Stimulated activated CD4-positive, alpha-beta T cell treated with anti-CD3 and anti-CD28 coated beads, TNF-alpha, amount 100 ng/mL, for 1 hour (primary cell): ENCODE data around the gene KDM2A.
"Not testable (repeated sequence)": the region's sequence is repeated elsewhere in the genome, so short reads cannot be mapped to it uniquely, and the experiment has no call there.

Experiments
- DNase-seq, 3 donors: peaks; one replicate each; pipeline ENCODE4 v3.0.0-alpha.2; 2020; ENCODE audit warnings: low read depth in 3 of 3, low spot score in 1 of 3

Gene KDM2A

DNA sequence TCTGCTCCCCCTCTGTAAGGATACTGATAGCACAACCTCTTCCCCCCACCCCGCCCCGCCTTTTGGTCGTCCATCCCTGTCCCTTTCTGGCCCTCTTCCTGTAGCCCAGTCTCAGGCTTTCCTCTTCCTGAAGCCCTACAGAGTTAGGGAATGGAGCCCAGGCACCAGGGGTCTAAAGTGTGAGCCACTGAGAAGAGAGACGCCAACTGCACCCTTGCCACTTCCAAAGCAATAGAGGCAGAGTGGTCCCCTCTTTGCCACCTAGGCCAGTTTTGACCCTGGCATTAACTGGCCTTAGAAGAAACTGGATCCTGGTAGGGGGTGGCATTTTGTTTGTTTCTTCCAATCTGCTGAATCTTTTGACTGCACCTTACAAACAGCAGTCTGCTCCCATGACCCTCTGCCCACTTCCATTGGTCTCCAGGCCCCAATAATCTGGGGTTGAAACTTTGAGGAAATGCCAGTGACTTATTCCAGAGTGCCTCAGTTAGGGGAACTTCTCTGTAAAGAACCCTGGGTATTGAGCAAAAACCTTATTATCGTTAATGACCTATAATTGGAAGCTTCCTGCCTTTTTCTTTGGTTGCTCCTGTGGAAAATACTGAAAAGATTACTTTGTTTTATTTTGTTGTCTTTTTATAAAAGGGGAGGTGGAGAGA is 137.5 kb downstream of the KDM2A start:
- no peak for DNase-seq

DNA sequence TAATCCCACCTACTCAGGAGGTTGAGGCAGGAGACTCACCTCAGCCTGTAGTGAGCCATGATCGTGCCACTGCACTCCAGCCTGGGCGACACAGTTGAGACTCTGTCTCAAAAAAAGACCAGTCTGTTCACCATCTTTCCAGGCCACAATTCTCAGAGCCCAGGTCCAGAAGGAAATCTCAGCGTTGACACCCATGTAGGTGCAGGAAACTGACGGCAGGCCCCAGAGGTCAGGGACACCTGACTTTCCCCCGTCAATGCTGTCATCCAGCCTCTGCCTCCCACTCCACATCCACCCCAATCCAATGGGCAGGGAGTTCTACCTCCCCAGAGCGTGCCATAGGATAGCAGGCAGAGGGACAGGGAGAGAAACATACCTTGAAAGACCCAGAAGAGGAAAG is 141.3 kb downstream of the KDM2A start:
- DNase-seq: no peak

DNA sequence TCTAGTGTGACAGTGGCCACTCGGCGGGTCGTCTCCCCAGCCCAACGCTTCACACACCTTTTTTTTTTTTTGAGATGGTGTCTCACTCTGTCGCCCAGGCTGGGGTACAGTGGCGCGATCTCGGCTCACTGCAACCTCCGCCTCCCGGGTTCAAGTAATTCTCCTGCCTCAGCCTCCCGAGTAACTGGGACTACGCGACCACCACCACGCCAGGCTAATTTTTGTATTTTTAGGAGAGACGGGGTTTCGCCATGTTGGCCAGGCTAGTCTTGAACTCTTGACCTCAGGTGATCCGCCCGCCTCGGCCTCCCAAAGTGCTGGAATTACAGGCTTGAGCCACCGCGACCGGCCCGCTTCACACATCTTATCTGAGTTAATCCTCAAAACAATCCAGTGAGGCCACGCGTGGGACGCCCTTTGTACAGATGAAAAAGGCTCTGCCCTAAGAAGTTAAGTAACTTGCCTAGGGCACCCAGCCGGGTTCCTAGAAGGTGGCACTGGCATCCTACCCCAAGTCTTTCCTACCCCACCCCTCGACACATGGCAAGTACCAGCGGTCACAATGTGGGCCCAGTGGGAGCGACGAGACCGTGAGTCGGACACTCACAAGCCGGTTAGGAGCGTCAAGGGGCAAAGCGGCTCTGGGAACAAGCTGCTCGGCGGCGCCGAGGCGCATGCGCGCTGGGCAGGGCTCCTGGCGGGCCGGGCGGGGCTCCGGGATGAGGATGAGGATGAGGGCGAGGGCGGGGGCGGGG is 142.0 kb downstream of the KDM2A start:
- not testable (repeated sequence) for DNase-seq

DNA sequence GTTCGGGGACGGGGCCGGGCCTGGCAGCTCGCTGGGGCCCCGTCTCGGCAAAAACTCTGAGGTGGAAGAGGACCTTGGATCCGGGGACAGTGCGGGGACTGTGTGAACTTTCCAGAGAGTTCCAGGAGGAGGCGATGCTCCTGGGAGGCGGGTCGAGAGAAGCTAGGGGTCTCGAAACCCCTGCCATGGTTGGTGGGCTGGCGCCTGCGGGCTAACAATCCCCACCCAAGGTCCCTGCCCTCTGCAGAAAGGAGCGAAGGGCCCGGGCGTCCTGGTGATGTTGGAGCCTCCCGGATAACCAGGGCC is 142.5 kb downstream of the KDM2A start:
- DNase-seq: no peak

DNA sequence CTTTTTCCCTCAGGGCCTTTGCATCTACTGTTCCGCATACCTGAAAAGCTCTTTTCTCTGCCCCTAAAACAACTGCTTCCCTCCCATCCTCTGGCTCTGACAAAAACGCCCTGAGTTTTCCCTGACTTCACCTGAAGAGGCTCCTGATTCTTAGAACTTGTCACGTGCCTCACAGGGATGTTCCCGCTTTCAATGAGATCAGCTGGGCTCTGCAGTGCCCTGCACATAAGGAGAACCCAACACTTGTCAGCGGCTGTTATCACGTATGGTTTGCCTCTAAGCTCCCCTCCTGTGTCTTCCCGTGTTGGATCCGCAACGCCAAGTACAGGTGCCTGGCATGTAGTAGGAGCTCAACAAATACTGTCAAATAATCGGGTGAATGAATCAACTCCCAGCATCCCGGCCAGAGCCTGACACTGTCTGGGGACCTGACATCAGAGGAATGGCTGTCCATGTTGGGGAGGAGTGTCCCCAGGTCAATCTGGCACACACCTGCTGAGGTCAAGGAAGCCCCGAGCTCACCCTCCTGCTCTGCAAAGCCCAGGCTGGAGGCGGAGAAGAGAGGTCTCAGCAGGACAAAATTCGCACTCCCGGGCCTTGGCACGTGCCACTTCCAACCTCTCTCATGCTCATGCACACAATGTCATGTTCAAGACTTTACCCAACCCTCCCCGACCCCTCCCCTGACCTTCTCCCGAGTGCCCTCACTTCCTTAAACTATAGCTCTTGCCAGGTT is 143.1 kb downstream of the KDM2A start:
- DNase-seq: no peak

DNA sequence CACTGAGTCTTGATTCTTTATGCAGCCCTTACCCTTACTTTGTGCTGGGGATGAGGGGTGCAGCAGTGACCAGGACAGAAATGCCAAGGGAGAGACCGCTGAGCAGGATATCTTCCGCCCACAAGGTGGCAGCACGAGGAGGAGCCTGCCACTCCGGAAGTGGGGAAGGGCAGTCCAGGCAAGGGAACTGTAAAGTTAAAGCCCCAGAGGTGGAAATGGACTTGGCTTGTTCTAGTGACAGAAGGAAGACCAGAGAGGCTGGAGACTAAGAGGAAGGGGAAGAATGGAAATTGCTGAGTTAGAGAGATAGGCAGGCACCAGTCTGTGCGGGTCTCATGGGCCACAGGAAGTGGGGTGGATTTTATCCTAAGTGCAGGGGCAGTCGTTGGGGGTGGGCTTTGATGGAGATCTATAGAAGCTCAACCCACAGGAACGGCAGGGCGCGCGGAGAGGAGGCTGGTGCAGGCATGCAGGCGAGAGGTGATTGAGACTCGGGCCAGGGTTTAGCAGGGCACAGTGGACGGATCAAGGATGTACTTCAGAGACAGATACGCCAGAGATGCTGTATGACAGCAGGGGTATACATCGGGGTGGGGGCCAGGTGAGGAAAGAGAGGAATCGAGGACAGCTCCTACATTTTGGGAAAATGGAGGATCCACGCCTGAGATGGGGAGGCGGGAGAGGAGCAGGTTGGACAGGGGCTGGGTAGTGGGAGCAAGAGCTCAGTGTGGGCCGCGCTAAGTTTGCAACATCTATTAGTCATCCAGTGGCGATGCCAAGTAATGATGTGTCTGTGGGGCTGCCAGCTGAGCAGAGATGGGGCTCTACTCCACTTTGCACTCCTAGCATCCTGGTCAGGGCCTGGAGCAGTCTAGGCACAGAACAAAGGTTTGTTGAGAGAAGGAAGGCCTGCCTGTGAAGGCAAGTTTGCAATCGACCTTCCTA is 143.9 kb downstream of the KDM2A start:
- DNase-seq: peak in 1 of 3 donors; percentile 49

DNA sequence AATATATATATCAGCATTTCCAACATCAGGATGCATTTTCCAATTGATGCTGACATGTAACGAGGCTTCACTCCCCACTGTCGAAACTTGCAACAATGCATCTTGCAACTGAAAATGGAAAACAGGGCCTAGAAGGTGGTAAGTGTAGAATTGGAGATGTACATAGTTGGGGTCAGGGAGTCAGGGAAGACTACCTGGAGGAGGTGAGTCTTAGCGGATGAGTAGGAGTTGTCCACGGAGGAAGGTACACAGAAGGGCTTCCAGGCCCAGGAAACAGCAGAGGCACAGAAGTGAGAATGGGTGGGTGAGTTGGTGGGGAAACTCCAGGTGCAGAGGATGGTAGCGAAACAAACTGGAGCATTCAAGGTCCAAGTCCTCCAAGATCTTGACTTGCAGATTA is 145.2 kb downstream of the KDM2A start:
- DNase-seq: no peak

DNA sequence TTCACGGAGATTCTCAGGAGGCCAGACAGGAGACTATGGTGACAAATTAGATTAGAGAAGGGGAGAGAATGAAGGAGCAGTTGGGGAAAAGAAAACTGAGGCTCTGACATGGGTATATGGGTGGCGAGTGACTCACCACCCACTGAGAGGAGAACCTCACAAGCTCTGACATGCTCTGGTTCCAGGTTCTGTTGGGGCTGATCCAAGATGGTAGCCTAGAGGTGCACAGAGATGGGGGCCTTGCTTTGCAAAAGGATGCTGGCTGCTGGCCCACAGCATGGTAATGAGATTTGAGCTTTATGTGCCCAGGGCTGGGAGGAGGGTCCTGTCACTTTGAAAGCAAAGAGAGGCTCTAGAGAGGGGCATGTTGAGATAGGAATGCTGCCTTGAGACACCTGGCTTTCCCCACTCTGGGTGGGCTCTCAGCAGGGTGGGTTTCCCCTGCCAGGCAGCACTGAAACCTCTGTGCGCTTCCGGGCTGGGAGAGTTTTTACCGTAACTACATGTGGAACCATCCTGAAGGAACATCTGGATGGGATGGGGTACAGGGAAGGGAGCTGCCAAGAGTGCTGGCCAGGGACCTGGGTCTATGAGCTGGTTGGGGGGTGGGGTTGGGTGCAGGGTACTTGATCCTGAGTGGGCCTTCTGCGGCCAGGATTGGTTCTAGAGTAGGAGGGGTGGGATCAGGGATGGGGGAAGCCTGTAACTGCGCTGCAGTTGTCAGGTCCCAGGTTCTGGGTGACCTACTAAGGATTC is 146.0 kb downstream of the KDM2A start:
- no peak for DNase-seq

DNA sequence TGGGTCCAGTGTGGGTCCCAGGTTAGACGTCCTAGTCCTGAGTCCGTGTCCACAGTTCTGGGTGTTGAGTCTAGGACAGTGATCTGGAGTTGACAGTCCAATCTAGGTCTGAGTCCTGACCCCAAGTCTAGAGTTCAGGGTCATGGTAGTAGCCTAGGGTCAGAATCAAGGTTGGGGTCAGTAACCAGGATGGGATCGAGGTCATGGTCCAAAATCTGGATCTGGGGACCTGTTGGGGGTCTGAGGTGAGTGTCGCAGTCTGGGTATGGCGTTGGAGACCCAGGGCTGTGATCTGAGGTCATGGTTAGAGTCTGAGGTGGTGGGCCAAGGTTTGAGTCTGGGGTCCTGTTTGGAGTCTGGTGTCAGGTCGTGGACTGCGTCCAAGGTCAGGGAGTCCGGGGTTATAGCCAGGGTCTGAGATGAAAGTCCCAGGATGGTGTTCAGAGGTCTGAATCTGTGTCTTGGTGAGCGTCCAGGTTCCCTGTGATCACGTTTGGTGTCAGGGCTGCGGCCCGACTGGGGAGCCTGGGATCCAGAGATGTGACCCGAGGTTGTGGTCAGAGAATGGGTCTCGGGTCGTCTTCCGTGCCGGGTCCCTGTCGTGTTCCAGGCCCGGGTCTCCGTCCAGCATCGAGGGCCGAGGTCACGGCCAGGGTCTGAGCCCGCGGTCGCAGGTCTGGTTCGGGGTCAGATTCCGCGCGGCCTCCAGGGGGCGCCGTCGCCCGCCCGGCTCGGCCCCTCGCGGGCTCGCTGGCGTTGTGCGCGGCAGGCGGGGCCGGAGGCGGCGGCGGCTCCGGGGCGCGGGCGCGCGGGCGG is 146.8 kb downstream of the KDM2A start:
- DNase-seq: peak in 2 of 3 donors; percentile 62 to 81

DNA sequence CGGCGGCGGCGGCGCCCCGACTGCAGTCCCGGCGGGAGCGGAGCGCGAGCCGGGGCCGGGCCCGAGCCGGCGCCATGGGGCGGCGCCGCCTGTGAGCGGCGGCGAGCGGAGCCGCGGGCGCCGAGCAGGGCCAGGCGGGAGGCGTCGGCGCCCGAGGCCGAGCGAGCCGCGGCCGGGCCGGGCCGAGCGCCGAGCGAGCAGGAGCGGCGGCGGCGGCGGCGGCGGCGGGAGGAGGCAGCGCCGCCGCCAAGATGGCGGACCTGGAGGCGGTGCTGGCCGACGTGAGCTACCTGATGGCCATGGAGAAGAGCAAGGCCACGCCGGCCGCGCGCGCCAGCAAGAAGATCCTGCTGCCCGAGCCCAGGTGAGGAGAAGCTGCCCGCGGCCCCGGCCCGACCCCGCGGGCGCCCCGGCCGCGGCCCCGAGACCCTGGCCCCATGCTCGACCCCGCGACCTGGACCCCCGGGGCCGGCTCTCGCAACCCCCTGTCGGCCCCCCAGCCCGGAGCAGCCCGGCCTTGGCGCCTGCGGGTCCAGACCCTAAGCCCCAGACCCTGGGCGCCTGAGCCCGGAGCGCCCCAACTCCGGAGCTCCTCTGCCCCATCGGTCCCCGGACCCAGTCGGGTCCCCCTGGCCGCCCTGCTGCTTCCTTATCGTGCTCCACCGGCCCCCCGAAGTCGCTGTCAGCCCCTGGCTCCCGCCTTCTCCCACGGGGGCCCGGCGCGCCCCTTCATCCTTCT is 147.6 kb downstream of the KDM2A start, which contains the start of gene GRK2:
GRK2 (plus strand) TSS at position 25 of the 739 bp plus-strand sequence; CDS start at position 252, 227 bp downstream.
- DNase-seq: no peak

DNA sequence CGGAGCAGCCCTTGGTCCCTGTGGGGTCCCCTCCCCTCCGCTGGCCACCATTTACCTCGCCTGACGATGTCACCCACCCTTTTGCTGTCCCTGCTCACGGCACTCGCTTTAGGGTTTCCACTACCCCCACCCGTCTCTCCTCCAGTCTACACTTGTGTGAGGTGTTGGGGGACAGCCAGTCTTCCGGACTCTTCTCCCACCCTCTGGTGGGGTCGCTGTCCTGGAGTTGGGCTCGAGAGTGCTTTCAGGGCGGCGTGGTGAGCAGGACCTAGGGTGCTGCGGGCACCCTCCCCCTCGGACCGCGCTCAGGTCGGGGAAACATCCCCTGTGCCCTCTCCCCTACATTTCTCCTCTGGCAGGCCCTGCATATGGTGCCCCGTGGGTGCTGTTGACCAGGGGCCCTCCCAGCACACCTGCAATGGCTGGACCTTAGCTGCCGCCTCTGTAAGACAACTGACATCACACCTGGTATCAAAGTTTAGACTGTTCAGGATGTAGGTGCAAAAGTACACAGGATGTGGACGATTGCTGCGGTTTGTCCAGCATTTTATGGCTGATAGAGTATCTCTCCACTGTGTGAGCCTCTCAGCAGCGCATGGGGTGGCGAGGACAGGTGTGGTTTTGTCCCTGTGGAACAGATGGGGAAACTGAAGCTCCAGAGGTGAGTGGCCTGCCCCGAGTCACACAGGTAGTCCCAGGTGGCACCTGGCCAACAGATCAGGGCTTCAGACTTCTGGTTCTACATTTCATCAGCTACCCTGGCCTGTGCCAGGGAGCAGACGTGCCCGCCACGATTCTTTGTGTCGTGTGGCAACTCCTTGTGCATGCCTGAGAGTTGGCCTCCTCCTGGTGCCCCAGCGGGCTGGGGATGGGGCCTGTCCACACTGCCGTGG is 148.4 kb downstream of the KDM2A start:
- DNase-seq: no peak

DNA sequence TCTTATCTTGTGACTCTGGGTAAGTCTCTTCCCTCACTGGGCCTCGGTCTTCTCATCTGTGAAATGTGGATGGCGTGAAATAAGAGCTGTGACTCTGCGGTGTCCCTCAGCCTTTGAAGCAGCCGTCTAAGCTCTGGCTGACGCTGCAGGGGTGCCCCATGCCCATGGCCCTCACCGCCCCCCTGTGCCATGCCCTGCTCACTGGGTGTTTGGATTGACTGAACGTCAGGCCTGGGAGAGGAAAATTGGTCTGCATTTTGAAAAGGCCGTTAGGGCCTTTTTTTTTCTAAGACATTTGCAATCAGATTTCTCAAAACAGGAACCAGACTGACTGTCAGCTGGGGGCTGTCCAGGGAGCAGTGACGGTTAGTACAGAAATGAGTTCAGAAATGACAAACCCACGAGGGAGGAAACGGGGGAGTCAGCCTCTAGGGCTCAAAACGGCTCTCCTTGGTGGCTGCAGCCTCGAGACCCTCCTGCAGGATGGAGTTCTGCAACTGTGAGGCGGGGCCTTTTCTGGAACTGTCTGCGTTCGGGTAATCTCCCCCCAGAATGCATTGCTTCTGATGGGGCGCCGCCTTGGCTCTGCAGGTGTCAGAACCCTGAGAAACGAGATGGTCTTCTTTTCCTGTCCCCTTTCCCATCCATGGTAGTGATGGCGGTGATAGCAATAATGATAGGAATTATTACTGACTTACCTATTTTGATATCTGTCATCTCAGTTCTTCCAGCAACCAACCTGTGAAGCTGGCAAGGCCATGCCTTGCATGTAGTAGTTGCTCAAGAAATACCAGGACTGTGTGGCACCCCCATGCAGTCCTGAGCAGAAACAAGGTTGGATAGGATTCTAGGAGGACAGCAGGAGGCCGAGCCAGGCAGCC is 149.3 kb downstream of the KDM2A start:
- no peak for DNase-seq

DNA sequence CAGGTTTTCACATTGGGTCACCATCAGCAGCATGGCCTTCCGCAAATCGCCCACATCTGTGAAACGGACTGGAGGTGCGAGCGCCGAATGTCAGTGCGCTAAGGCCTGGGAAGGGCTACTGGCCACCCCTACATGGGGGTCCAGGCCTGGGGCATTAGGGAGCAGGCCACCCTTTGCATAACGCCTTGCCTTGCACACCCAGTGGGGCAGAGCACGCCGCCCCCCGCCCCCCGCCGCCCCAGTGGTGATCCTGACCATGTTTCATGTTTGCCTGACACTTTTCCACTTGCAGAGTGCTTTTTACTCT is 149.9 kb downstream of the KDM2A start:
- DNase-seq: no peak

DNA sequence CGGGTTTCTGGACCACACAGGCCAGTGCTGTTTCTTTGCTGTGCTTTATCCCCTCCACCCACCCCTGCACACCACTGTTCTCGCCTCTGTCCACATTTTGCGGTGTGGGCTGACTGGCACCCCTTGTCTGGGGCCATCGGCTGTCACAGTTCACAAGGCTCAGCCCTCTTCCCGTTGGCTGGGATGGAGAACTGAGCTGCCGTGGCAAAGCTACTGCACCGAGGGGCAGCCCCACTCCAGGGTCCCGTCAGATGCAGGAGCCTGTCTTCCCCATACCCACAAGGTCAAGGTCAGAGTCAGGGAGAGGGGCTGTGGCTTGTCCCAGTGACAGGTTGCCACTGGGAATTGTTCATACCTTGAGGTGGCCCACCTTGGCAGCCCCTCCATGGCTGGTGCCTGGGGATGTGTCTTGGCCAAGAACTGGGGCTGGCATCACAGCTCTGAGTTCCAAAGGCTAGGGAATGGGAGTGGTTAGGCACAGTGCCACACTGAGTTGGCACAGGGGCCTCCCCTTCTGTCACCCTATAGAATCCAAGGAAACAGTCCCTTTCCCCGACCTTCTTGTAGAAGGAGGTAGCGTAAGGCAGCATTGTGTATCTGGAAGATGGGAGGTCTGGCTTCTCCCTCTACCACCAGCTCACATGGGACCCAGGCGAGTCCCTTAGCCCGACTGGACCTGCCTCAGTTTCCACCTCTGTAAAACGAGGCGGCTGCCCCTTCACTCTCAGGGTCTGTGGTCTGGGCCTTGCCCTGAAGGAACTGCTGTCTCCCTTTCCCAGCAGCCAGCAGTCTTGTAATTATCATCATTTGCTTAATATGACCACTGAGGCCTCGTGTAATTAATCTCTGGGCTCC is 150.6 kb downstream of the KDM2A start:
- DNase-seq: no peak

DNA sequence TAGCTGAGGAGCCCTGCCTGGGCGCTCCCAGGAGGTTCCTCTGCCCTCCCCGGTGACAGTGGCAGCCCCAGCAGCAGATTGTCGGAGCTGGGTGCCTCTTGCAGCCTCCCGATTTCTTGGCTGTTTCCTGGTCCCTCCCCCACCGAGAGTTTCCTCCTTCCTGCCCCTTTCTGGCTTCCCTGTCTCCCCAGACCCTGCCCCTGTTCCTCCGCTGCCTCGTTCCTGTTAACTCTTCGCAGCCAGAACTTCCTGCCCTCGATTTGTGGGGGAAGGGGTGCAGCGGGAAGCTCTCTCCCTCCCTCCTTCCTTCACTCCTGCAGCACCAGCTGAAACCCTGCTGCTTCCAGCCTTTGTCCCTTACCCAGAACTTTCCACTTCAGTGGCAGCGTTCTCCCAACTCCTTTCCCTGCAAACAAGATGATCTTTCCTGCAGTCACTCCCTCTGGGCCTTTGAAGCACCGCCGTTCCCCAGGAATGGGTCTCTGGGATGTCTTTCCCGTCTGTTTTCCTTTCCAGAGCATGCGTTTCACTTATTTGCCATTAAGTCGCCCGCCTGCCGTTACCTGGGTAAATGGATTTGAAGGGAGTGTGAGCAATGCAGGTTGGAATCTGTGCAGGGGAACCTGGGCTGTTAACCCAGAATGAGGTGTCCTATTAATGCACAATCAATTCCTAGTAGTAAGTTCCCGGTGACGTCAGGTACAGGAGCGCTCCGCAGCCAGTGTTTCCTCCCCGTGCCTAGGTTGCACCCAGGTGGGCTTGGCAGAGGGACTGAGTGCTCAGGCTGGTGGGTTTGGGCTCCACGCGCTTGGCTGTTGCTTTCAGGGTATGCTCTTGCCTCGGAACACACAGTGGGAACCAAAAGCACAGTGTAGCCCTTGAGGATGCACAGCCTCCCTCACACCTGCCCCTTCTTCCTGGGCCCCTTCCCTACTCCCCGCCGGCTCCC is 151.5 kb downstream of the KDM2A start:
- DNase-seq: no peak
